Left lung (tissue), 10 donors: Measurements from ENCODE around the gene CCDC78. TPM values are rescaled to one million over a fixed set of nuclear protein-coding genes. Genes with fewer than 3 reads are reported as not detected.

Source experiments
- ATAC-seq: fragments of 200-7000 bp; cut with Tn5 transposase; one replicate; pipeline ENCODE4 v1.9.1; 2020; ENCODE audit warnings: moderate library complexity
- DNase-seq, 4 donors: peaks; one replicate each; pipeline ENCODE4 v3.0.0-alpha.2; 2013 to 2020
- H3K27ac ChIP-seq, 2 donors: fragments of 200-600 bp; sonication (generic) in 1 of 2; one replicate each; pipeline versions ENCODE4 v1.5.0 to v1.8.0; 2020 to 2021
- H3K27me3 ChIP-seq, 2 donors: fragments of 200-600 bp; sonication (generic) in 1 of 2; one replicate each; pipeline versions ENCODE4 v1.5.0 to v1.8.0; 2020 to 2021
- H3K36me3 ChIP-seq, 2 donors: fragments of 200-600 bp; sonication (generic) in 1 of 2; one replicate each; pipeline versions ENCODE4 v1.5.0 to v1.8.0; 2020 to 2021
- H3K4me1 ChIP-seq, 2 donors: fragments of 200-600 bp; one replicate each; pipeline ENCODE4 v1.8.0; 2021
- H3K4me3 ChIP-seq, 2 donors: fragments of 200-600 bp; sonication (generic) in 1 of 2; one replicate each; pipeline versions ENCODE4 v1.5.0 to v1.8.0; 2020 to 2021; ENCODE audit warnings: mild to moderate bottlenecking in 1 of 2
- H3K9me3 ChIP-seq, 2 donors: fragments of 200-600 bp; sonication (generic) in 1 of 2; one replicate each; pipeline versions ENCODE4 v1.5.0 to v1.8.0; 2020 to 2021
- CTCF ChIP-seq, 2 donors: fragments of 200-600 bp; sonication (generic) in 1 of 2; IDR thresholded peaks; one replicate each; pipeline versions ENCODE4 v1.5.0 to v1.8.0; 2021; ENCODE audit warnings: antibody characterized with exemption in 2 of 2
- intact Hi-C, 2 donors: fragments of 100-400 bp; cut with DNase I; formaldehyde crosslinking; loops; one replicate each; pipeline versions ENCODE4 v1.11.2 to v1.14.2; 2022
- polyA plus RNA-seq, 6 donors: library from polyadenylated mRNA; unstranded; fragments of 120-200 nt; gene quantifications; one replicate each; pipeline ENCODE4 v1.2.1, GENCODE V29; 2013; ENCODE audit not compliant: insufficient read length in 6 of 6
- total RNA-seq, 2 donors: library from RNA; stranded (reverse); fragmentation: NEBNext Ultra II Directional; extraction: Animal tissue kit (Norgen Biotek cat#: 25700); gene quantifications; one replicate each; pipeline ENCODE4 v1.2.1, GENCODE V29; 2021
- donor health status: DM: no; HTN: yes; CAD: no.
- donor health status: DM: no; HTN: no; CAD: no.

The CCDC78 gene
- total and polyA plus RNA-seq, 8 donors: 0.96 to 13.7 (median 8.6) TPM

GRCh38 chr16:722835-723633 lies 3.2 kb downstream of the CCDC78 start:
- no peak for TF ChIP-seq CTCF (IDR thresholded peaks at IDR 0.05)
- Histone ChIP-seq H3K9me3 (no peaks in the 10 kb centered on the region), H3K4me1 (peaks cover 18 to 48% of the 10 kb centered on the region in 2 donors), H3K27me3 (peaks cover 0 to 42% of the 10 kb centered on the region in 2 donors), H3K36me3 (peaks cover 0 to 4% of the 10 kb centered on the region in 2 donors), H3K4me3 (no peak overlapping the region), H3K27ac (no peak overlapping the region)
- intact Hi-C loops: no loop called here
- no peak for DNase-seq
- no peak for ATAC-seq

GRCh38 chr16:721765-722540 lies 4.3 kb downstream of the CCDC78 start:
- Histone ChIP-seq H3K27me3 (peaks cover 0 to 42% of the 10 kb centered on the region in 2 donors), H3K9me3 (no peaks in the 10 kb centered on the region), H3K36me3 (peaks cover 0 to 4% of the 10 kb centered on the region in 2 donors), H3K4me3 (peak overlapping the region; percentile 77 to 80), H3K27ac (peak overlapping the region in 1 of 2 donors; percentile 86), H3K4me1 (peaks cover 9 to 37% of the 10 kb centered on the region in 2 donors)
- DNase-seq: no peak
- no peak for ATAC-seq
- intact Hi-C loops: no loop called here
- no peak for TF ChIP-seq CTCF (IDR thresholded peaks at IDR 0.05)

- peaks cover 0 to 42% of the 10 kb centered on the region in 2 donors for H3K27me3 ChIP-seq
- no peak for TF ChIP-seq CTCF (IDR thresholded peaks at IDR 0.05)
- H3K4me1 ChIP-seq: peaks cover 11 to 36% of the 10 kb centered on the region in 2 donors
- peak; percentile 85 for ATAC-seq
- H3K9me3 ChIP-seq: no peaks in the 10 kb centered on the region
- intact Hi-C loops: no loop called here
- H3K27ac ChIP-seq: peak within 1 kb of the TSS; percentile 86 to 87
- H3K36me3 ChIP-seq: peaks cover 0 to 4% of the 10 kb centered on the region in 2 donors
- DNase-seq: peak; percentile 77 to 95 (median 82)
- H3K4me3 ChIP-seq: peak within 1 kb of the TSS; percentile 77 to 80
These were observed 5.1 kb downstream of the CCDC78 start, which contains the start of gene ANTKMT for GRCh38 chr16:720990-721764. TSS of gene ANTKMT (plus strand) at chr16:721146. CDS start at chr16:721275, 129 bp downstream.

- Histone ChIP-seq H3K36me3 (peaks cover 0 to 4% of the 10 kb centered on the region in 2 donors), H3K4me1 (peaks cover 14 to 41% of the 10 kb centered on the region in 2 donors), H3K4me3 (peak overlapping the region; percentile 77 to 80), H3K27me3 (peaks cover 0 to 42% of the 10 kb centered on the region in 2 donors), H3K27ac (peak overlapping the region; percentile 86 to 87), H3K9me3 (no peaks in the 10 kb centered on the region)
- ATAC-seq (peak; percentile 37), DNase-seq (peak in 2 of 4 donors; percentile 50 to 72)
- intact Hi-C loops: no loop called here
- TF ChIP-seq CTCF (IDR thresholded peaks at IDR 0.05): no peak
These were observed 5.7 kb downstream of the CCDC78 start for GRCh38 chr16:720447-720989.
